Retinal pigment epithelial cell (primary cell): Measurements from ENCODE around the gene CEP170.

Experiments used
- DNase-seq: peaks from one replicate; pipeline ENCODE4 v3.0.0-alpha.2; 2010; ENCODE audit warnings: low read depth
- H3K4me3 ChIP-seq: 2 replicates; pipeline ENCODE4 v1.5.1; 2011; ENCODE audit warnings: mild to moderate bottlenecking, low read length, control low read depth, moderate library complexity
- CTCF ChIP-seq: conservative IDR thresholded peaks from 2 replicates; pipeline ENCODE4 v1.5.1; 2011; ENCODE audit warnings: low read depth, low read length, control low read depth, inconsistent platforms

CEP170 gene

DNA sequence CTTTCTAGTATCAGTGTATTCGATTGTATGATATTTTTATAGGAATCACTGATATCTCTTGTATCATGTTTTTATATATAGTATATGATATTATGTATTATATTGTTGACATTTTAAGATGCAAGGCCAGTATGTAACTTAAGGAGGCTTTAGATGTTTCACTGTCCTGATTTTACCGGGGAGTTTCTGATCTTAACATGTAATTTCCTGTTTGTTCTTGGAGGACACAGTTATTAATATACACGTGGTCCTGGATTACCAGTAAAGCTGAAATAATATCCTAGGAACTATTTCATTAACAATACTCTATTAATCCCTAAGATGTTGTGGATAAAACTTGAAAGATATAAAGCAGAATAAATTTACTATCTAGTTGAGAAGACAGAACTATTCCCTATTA, 20.2 kb upstream of the CEP170 start:
- no peak overlapping the region for H3K4me3 ChIP-seq
- no peak for TF ChIP-seq CTCF
- DNase-seq: no peak

- no peak for DNase-seq
- no peak for TF ChIP-seq CTCF
- H3K4me3 ChIP-seq: no peak overlapping the region
Observed at GRCh38 chr1:243273945-243274344, 18.9 kb upstream of the CEP170 start.

- H3K4me3 ChIP-seq: no peak overlapping the region
- no peak for TF ChIP-seq CTCF
- DNase-seq: no peak
Observed at GRCh38 chr1:243273506-243273905, 18.4 kb upstream of the CEP170 start.

DNA sequence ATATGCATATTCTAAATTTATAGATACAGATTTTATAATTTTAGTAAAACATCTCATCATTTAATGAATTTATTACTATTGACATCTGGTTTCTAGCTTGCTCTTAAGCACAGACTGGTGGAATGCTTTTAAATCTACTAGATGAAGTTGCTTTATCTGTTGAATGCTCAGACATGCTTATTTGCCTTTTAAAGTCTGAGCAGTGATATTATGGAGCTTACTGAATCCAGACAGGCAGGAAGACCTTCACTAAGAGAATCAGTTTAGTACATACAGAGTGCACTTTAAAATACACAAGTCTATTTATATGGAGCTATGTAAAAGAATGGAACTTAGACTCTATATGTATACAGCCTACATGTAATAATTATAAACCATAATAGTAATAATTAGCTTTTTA, 17.3 kb upstream of the CEP170 start:
- no peak for DNase-seq
- no peak overlapping the region for H3K4me3 ChIP-seq

GRCh38 chr1:243271996-243272395, 16.9 kb upstream of the CEP170 start:
- H3K4me3 ChIP-seq: no peak overlapping the region
- no peak for DNase-seq
- TF ChIP-seq CTCF: no peak

More for the DNA sequence above, 17.3 kb upstream of the CEP170 start:
- TF ChIP-seq CTCF: no peak

DNA sequence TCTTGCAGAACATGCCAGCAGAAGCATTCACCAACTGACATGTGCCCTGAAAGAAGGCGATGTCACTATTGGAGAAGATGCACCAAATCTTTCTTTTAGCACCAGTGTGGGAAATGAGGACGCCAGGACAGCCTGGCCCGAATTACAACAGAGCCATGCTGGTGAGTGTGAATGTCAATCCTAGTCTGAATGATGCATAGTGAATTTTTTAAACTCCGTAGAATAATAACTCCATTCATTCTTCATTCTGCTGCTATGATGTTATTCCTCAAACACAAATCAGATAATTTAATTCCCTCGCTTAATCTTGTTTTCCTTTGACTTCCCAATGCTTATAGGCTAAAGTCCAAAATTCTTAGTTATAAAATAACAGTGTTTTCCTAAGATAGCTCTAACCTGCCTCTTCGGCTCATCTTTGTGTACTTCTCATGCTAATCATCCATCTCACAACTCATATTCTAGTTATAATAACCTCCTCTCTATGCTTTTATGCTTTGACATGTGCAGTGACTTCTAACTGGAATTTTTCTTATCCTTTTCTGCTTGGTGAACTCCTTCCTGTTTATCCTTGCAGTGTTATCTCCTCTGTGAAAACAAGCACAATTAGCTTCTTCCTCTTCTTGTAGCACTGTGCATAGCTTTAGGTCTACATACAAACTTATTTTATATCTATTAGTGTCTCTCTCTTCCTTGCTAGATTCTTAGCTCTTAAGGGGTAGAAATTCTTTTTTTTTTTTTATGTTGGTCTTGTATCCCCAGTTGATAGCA, 15.2 kb upstream of the CEP170 start:
- no peak for DNase-seq
- no peak for TF ChIP-seq CTCF
- H3K4me3 ChIP-seq: no peak overlapping the region

DNA sequence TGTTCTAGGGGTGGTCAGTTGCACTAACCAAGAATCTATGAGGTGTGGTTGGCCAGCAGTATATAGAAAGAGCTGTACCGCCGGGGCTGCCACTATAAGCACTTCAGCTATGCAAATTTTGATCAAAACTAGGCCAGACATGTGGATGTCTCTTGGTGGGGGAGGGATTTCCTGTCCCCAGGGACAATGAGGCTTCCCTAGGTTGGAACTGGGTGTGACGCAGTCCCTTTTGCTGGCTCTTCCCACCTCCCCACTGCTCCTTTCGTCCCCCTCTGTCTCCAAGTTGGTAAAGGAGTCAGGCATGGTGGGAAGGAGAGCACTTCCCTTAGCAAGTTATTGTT, 14.3 kb upstream of the CEP170 start:
- TF ChIP-seq CTCF: no peak
- H3K4me3 ChIP-seq: no peak overlapping the region
- no peak for DNase-seq
